Glomerular visceral epithelial cell (primary cell): ENCODE results near the gene ZBTB7B.
"Not testable (repeated sequence)": the region's sequence is repeated elsewhere in the genome, so short reads cannot be mapped to it uniquely, and the experiment has no call there.

Experiments
- DNase-seq: peaks from one replicate; pipeline ENCODE4 v3.0.0-alpha.2; 2016; ENCODE audit errors: extremely low spot score

The ZBTB7B gene

DNA sequence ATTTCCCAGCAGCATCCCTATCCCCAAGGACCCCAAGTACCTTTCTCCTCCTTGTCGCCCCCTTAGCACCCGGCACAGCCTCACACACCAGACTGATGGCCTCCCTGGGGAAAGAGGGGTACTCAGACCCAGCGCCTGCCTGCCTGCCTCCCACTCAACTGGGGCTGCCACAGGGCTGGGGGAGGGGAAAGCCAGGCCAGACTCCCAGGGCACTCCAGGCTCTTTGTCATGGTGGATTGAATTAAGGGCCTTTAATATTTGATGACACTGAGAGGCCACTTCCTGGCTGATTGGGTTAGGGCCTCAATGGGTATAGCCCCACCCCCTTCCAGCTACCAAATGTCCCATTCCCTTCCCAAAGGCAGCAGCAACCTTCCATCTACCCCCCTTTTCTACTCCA is 33.9 kb upstream of the ZBTB7B start:
- DNase-seq: no peak

DNA sequence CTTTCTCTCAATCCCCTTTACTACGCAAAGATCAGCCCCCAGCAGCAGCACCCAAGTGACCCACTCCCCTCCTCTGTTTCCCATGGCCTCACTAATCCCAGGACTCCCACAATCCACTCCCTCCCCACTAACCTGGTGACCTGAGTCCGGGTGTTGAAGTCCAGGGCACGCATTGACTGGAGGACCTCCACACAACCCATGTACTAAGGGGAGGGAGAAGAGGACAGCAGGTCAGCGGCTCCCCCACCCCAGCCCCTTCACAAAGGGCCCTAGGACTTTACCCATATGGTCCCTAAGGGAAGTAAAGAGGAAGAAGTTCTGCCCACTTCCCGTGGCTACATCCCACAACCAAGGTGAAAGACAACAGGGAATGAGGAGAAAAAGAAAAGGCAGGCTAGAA is 33.4 kb upstream of the ZBTB7B start:
- DNase-seq: no peak

DNA sequence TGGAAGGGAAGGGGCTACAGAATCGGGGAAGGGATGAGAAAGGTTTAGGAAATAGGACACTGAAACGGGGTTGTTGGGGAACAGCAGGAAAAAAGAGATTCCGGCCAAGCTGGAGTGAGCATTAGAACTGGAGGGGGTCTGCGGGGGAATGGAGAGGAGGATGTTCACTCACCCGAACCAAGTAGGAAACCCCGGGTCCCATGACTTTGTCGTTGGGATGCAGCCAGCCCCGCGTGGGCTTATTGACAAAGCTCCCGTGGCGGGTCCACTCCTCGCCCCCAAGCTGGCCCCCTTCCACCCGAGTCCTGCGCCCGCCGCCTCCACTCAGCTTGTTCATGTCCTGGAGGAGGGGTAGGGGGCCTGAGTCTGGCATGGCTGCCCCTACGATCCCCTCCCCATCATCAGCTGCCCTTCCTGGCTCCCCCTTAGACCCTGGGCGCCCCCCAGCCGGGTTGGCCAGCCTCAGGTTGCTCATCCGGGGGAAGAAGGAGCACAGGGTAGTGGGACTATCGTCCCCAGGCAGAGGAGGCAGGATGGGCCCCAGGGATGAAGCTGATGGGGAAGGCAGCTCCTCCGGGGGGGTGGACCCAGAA is 32.6 kb upstream of the ZBTB7B start:
- DNase-seq: no peak

DNA sequence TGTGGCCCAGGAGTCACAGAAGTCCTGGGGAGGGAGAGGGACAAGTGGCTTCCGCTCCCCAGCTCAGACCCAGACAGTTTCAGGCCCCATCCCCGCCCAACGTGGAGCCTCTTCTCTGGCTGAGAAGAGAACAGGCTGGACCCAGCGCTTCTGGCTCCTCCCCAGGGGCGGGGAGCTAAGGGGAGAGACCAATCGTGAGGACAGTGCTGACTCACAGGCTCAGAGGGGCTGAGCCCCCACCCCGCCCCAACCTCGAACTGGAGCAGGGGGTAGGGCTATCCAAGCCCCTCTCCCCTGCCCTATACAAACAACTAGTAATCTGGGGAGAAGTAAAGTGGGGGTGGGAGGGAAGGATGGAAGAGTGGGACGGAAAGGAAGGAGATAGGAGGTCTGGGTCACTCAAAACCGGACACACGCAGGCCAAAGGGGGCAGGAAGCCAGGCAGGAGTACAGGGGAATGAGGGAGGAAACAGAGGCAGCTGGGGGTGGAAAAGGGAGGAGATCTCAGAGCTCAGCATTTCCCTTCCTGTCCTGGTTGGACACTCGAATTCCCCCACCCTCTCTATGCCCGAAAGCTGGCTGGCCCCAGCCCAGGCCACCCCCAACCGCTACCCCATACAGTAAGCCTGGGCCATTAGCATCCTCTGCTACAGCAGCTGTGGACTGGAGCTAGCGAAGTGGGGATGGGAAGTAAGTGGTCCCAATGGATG is 31.8 kb upstream of the ZBTB7B start, which contains the start of gene SHC1:
TSS of gene SHC1 (minus strand) at position 117 of the 710 bp plus-strand sequence. CDS start 221 bp downstream, outside the sequence.
- peak; percentile 89 for DNase-seq

DNA sequence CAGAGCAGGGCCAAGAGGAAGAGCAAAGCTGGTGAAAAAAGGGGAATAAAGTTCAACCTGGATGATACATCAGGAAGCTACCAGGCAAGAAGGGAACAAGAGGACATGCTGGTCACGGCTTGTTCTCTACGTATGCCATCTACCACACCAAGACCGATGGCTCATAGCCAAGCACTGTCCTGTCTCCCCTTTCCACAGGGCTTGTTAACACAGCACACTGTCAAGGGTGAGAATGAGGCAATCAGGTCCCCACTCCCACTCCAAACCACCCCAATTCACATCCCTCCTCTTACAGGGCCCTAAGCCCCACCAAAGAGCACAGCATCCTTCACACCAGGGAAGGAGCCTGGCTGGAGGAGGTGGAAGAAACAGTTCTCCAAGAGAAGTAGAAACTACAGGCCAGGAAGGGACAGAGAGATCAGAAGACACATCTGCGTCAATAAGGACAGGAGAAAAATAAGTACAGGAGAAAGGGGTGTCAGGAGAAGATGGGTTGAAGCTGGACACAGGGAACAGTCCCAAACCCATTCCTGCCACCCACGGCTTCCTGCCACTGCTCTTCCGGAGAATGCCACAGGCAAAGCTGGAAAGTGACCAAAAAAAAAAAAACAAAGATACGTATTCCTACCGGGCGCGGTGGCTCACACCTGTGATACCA is 31.1 kb upstream of the ZBTB7B start:
- DNase-seq: no peak

DNA sequence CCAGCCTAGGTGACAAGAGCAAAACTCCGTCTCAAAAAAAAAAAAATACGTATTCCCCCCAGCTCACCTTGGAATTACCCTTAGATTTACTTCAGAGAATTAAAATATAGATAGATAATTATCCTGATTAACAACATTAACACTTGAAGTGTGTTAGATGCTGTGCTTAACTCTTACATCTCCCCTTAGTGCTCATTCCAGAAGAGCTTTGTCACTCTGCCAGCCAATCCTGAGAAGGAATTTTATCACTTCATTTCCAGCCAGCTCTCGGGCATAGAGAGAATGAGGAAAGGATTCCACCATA is 30.4 kb upstream of the ZBTB7B start:
- no peak for DNase-seq

DNA sequence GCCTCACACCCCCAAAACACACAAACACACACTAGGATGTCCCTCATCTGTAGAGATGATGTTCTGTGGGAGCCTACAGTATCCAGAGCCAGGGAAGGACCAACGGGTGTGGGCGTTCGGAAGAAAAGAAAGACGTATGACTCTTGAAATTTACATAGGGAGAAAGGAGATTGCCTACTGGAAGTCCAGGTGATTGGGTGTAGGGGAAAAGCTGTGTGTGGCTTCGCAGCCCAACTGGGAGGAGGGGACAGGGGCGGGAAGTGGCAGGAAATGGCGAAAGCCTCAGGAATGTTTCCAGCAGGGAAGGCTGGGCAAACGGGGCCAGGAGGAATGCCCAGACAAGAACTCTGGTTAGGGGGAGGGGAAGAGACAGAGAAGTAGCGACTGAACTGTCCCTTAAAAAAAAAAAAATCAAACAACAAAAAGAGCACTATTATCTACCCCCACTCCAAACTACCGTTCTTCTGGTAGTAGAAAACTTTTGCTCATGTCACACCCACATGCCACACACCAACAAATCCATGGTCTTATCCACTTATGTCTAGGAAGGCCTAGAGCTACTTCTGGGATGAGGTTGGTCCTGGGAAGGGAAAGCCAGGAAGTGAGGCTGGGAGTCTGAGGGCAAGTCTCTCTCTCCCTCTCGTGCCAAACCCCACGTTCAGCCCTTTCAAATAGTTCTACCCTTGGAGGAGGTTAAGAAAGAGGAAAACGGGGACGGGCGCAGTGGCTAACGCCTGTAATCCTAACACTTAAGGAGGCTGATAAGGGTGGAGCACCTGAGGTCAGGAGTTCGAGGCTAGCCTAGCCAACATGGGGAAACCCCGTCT is 29.9 kb upstream of the ZBTB7B start:
- DNase-seq: peak; percentile 97

DNA sequence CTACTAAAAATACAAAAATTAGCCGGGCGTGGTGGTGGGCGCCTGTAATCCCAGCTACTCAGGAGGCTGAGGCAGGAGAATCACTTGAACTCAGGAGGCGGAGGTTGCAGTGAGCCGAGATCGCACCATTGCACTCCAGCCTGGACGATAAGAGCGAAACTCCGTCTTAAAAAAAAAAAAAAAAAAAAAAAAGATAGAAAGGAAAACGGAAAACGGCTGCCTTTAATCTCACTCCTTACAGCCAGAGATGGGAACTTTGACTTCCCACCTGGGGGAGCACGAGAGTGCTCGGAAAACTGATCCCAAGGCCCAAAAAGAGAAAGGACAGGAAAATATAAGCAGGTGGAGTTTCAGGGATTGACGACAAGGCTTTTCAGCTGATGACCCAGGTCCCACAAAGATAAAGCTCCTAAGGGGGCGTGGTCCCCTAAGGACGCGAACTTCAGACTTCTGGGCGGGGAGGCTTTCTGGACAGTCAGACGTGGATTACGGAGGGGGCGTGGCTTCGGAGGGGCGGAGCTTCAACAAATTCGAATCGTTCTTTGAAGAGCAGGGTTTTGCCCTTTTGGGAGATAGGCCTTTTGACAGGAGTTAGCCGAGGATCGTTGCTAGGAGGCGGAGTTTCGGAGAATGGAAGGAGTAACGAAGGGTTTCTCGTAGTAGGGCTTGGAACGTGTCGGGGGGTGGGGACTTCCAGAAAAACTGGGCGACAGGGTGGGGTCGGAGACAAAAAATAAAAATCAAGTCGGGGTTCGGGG is 29.1 kb upstream of the ZBTB7B start:
- peak; percentile 99 for DNase-seq

DNA sequence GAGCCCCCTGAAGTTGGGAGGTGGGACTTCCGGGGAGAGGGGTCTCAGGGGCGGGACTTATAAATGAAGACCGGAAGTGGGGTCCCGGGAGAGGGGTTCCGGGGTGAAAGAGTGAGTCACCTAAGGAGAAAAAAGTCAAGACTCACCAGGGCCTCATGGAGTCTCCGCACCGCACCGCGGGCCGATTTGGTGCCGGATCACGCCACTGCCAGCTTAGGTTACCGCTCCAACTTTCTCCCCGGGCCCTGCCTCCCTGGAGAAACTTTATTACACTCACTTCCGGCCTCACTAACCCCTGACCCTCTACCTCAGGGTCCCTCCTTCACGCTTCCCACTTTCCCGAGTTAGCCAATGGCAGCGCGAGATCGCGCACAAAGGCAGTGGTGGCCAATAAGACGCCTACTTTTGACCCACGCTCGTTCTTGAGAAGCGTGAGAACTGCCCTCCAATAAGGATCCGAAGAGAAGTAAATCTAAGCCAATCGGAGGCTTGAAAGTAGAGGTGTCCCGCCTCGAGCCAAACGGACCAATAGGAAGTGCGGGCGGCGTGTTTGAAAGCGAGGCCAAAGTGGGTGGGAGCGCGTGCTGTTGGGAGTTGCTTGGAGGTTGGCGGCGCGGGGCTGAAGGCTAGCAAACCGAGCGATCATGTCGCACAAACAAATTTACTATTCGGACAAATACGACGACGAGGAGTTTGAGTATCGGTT is 28.3 kb upstream of the ZBTB7B start, which contains the start of gene CKS1B:
TSS of gene CKS1B (plus strand) at position 580 of the 706 bp plus-strand sequence. CDS start at position 645, 65 bp downstream.
- DNase-seq: peak; percentile 100

DNA sequence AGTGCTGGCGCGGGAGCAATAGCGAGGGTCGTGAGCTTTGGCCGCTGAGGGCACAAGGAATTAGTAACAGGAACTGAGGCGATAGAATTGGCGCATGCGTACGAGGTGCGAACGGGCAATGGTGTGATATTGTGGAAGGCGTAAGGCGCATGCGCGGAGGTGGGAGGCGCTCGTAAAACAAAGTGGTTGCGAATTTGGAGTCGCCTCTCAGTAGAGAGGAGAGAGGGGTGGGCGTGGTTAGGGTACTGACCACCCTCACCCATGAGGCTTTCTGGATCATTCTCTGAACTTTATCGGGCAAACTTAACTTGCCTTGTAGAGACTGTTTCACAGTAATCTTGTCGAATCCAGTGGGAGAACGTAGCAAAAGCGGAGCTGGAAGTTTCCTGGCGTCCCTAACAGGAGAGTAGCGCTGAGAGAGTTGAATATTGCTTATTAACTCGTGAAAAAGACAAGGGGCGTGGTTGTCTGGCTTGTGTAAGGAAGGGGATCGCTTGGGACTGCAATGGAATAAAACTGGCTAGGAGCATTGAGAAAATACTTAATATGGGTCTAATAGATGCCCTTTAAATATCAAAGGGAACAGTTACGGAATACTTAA is 27.7 kb upstream of the ZBTB7B start:
- peak; percentile 97 for DNase-seq

DNA sequence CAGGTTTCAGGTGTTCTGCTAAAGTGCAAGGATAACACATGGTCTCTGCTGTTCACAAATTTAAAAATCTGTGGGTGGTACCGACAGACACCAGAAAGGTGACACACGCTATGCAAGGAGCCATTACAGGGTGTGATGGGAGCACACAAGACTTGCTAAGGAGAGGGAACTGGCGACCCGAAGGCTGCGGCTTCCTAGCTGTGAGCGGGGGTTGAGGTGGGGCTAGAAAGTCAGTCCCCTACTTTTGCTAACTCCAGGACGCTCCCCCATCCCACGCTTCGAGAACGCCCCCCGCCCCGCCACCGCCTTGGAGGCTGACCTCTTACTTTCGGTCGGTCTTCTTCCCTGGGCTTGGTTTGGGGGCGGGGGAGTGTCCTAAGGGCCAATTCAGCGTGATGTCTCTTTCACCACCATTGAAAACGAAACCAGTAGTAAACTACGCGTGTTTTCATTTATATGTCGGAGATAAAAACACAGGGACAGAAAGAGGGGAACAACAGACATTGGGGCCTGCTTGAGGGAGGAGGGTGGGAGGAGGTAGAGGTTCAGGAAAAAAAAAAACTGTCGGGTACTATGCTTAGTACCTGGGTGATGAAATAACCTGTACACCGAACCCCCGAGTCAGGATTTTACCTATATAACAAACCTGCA is 27.1 kb upstream of the ZBTB7B start:
- peak; percentile 58 for DNase-seq

DNA sequence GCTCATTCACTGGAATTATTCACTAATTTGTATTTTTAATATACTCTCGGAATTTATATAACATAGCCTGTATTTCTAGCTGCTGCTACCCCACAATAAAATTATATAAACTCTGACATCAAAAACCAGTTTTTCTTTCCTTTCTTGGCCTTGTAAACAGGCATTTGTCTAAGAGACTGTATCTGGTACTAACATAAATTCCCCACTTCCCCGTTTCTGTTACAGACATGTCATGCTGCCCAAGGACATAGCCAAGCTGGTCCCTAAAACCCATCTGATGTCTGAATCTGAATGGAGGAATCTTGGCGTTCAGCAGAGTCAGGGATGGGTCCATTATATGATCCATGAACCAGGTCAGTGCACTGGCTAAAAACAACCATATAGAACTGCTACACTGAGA is 24.8 kb upstream of the ZBTB7B start:
- DNase-seq: not testable (repeated sequence)

DNA sequence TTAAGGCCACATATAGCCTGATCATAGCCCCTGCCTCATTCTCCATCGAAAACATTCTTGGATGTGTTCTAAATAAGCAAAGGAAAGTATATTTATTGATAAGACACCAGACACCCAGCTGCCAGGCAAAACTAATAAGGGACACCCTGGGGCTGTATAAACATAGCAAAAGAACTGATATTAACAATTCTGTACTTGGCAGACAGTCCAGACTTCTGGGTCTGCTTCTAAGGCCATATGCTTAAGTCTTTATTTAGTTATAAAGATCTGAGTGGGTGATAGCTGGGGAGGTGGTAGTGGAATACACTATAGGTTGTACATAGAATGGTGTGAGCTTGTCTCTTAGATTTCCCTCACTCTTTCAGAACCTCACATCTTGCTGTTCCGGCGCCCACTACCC is 24.2 kb upstream of the ZBTB7B start:
- DNase-seq: no peak

DNA sequence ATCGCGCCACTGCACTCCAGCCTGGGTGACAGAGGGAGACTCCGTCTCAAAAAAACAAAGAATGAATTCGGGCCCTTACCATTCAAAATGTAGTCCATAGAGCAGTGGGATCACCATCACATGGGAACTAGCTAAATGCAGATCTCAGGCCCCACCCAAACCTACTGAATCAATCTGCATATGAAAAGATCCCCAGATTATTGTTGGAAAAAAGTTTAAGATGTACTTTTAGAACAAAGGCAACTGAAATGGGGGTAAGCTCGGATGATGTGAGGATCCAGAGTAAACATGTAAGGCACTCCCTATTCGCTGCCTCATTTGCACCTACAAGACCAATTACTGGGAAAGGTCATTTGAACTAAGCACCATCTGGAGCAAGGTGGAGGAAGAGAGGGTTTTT is 20.3 kb upstream of the ZBTB7B start:
- no peak for DNase-seq

DNA sequence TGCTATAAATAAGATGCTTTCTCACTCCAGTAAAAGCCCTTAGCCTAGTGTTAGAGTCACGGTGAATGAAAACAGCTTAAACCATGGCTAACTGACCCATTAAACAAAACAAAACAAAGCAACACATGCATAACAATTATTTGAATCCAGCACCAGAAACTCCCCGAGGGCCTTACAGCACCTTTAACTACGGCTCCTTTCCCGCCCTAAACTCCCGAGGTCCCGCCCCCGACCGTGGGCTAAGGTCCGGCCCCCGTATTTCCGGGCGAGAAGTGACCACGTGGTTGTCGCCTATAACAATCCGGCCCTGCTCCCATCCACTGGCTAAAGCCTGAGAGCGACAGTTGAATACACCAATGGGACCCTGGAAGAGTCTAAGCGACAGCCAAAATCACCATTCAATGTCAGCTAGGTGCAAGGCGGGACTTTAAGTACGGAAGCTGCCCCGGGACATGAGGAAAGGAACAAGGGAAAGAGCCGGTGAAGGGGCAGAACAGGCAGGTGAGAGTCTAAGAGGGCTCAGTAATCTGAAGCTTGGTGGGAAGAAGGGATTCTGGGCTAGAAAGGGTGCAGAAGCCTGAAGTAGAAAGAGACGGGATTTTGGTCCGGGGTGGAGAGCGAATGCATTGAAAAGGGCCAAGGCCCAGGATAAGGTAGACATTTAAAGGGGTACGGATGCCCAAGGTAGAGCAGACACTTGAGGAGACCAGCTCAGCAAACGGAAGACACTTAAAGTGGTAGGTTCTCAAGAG is 19.5 kb upstream of the ZBTB7B start, which contains the start of gene FLAD1:
TSS of gene FLAD1 (plus strand) at position 448 of the 752 bp plus-strand sequence. CDS start 351 bp downstream, outside the sequence.
- DNase-seq: peak; percentile 99

DNA sequence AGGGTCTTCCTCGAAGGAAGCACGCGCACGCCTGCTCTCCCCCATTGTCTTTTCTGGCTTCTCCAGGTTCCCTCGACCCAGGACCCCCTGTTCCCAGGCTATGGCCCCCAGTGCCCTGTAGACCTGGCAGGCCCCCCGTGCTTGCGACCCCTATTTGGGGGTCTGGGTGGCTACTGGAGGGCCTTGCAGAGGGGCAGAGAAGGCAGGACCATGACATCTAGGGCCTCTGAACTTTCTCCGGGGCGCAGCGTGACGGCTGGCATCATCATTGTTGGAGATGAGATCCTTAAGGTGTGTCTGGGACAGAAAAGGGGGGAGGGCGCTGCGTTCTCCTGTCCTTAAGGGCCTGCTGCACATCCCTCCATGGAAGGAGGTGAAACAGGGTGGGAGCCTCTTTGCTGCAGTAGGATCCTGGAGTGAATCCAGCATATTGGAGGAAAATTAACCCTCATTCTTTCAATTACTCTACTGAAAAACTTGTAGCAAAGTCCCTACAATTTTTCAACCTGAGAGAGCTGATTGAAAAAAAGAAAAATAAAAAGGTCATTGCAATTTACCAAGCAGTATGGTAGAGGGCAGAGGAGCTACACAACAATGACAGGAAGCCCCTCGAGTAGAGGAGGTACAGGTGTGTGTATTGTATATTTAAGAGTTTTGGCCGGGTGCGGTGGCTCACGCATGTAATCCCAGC is 18.7 kb upstream of the ZBTB7B start:
- no peak for DNase-seq

DNA sequence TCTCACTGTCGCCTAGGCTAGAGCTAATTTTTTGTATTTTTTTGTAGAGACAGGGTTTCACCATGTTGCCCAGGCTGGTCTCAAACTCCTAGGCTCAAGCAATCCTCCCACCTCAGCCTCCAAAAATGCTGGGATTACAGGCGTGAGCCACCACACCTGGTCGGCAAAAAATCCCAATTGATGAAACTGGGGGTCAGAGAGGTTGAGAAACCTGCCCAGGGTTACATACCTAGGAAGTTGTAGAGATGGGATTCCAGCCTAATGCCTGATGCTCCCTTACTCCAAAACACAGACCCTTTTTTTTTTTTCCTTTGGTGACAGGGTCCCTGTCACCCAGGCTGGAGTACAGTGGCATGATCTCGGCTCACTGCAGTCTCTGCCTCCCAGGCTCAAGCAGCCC is 15.9 kb upstream of the ZBTB7B start:
- DNase-seq: not testable (repeated sequence)

DNA sequence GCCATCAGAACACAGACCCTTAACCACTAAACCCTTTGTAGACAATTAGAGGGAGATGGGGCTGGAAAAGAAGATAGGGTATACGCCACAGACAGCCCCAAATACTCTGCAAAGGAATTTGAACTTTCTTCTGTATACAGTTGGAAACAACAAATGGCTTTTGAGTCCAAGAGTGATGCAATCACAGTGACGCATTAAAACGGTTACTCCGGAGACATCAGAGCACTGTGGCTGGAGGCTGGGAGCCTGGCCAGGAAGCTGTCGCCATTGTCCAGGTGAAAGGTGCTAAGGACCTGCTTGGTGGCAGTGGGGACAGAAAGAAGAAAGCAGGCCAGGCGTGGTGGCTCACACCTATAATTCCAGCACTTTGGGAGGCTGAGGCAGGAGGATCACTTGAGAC is 15.3 kb upstream of the ZBTB7B start:
- no peak for DNase-seq
